GM19193 (cell line): ENCODE results near the gene RNF157.
A peak's percentile ranks its signal among the peaks of the same experiment; 100 is the strongest.

ENCODE experiments used
- POLR2A ChIP-seq: IDR thresholded peaks from 4 replicates; pipeline ENCODE4 v1.6.1; 2011; ENCODE audit not compliant: insufficient read depth, insufficient read length; ENCODE audit errors: extremely low read depth

The RNF157 gene

GRCh38 chr17:76264425-76264754, 24.1 kb upstream of the RNF157 start:
- TF ChIP-seq POLR2A = no peak

- TF ChIP-seq POLR2A = peak; percentile 23
Measured at GRCh38 chr17:76263896-76264295, 23.6 kb upstream of the RNF157 start.

- peak; percentile 62 for TF ChIP-seq POLR2A
Measured at GRCh38 chr17:76262732-76263344, 22.5 kb upstream of the RNF157 start.

GRCh38 chr17:76261421-76262215, 21.3 kb upstream of the RNF157 start:
- TF ChIP-seq POLR2A = peak; percentile 53

GRCh38 chr17:76260669-76261068, 20.4 kb upstream of the RNF157 start:
- peak; percentile 60 for TF ChIP-seq POLR2A

GRCh38 chr17:76260220-76260619, 19.9 kb upstream of the RNF157 start:
- no peak for TF ChIP-seq POLR2A

- TF ChIP-seq POLR2A = no peak
Measured at GRCh38 chr17:76255801-76256429, 15.6 kb upstream of the RNF157 start.

GRCh38 chr17:76254275-76254674, 14.0 kb upstream of the RNF157 start:
- TF ChIP-seq POLR2A = no peak

GRCh38 chr17:76253841-76254240, 13.5 kb upstream of the RNF157 start:
- TF ChIP-seq POLR2A = no peak

- peak; percentile 22 for TF ChIP-seq POLR2A
Measured at GRCh38 chr17:76252040-76252954, 12.0 kb upstream of the RNF157 start.

- no peak for TF ChIP-seq POLR2A
Measured at GRCh38 chr17:76251478-76252039, 11.3 kb upstream of the RNF157 start.

GRCh38 chr17:76250141-76250540, 9.8 kb upstream of the RNF157 start:
- TF ChIP-seq POLR2A = no peak

- no peak for TF ChIP-seq POLR2A
Measured at GRCh38 chr17:76248013-76248782, 7.9 kb upstream of the RNF157 start.

GRCh38 chr17:76247304-76247703, 7.0 kb upstream of the RNF157 start:
- TF ChIP-seq POLR2A = no peak
